ENCODE measurements around the gene FREY1. TPM values are rescaled to one million over a fixed set of nuclear protein-coding genes. Genes with fewer than 3 reads are reported as not detected.

The FREY1 gene
- total and polyA plus RNA-seq, 2 of the 13 experiments (the other 11 are each of a cell fraction or from before 2014, with no cell fraction given), result 0.44 to 0.73 TPM

DNA sequence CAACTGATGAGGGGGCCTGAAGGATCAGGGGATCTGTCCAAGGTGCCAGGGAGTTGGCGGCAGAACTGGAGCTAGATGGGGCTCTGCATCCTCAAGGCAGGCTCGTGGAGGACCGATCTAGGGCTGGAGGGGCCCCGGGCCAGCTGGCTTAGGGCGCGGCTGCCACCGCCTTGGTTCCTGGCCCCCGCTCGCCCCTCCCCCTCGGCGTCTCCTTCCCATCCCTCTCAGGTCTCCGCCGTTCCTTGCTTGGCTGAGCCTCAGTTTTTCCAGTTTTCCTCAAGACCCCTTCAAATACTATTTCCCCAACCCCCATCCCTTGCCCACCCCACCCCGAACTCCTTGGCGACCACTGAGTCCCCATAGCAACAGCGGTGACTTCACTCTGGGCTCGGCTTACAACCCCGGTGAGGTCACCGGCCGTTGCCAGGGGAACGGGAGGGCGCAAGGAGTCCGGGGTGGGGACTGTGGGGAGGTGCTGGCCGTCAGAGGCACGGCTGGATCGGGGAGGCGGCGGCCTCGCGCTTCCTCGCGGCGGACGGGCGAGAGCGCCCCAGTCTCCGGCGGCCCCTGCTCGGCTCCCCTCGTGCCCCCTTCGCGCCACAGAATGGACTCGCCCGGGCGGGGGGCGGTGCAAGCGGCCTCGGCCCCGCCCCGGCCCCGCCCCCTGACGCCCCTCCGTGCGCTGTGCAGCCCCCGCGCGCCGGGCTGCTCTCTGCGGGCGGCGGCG, 7.5 kb downstream of the FREY1 start (continued):
- TF ChIP-seq, protein P1, sequence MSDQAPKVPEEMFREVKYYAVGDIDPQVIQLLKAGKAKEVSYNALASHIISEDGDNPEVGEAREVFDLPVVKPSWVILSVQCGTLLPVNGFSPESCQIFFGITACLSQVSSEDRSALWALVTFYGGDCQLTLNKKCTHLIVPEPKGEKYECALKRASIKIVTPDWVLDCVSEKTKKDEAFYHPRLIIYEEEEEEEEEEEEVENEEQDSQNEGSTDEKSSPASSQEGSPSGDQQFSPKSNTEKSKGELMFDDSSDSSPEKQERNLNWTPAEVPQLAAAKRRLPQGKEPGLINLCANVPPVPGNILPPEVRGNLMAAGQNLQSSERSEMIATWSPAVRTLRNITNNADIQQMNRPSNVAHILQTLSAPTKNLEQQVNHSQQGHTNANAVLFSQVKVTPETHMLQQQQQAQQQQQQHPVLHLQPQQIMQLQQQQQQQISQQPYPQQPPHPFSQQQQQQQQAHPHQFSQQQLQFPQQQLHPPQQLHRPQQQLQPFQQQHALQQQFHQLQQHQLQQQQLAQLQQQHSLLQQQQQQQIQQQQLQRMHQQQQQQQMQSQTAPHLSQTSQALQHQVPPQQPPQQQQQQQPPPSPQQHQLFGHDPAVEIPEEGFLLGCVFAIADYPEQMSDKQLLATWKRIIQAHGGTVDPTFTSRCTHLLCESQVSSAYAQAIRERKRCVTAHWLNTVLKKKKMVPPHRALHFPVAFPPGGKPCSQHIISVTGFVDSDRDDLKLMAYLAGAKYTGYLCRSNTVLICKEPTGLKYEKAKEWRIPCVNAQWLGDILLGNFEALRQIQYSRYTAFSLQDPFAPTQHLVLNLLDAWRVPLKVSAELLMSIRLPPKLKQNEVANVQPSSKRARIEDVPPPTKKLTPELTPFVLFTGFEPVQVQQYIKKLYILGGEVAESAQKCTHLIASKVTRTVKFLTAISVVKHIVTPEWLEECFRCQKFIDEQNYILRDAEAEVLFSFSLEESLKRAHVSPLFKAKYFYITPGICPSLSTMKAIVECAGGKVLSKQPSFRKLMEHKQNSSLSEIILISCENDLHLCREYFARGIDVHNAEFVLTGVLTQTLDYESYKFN (CRISPR knock-in tag; conservative IDR thresholded peaks at IDR 0.05), result no peak
- TF ChIP-seq SAFB2 (CRISPR knock-in tag; IDR thresholded peaks at IDR 0.05; ENCODE audit: borderline replicate concordance, low read depth), result 0 out of 2 replicates have a peak, but pooled peaks have one; percentile 39
- TF ChIP-seq JUN (CRISPR knock-in tag; IDR thresholded peaks at IDR 0.05), result 0 out of 2 replicates have a peak, but pooled peaks have one; percentile 21
- TF ChIP-seq MTA1 (CRISPR knock-in tag; IDR thresholded peaks at IDR 0.05; ENCODE audit: borderline replicate concordance), result no peak
- TF ChIP-seq BHLHE40 (IDR thresholded peaks at IDR 0.05; ENCODE audit: low read length), result peak; percentile 88
- no peak for TF ChIP-seq ZNF431 (CRISPR knock-in tag; IDR thresholded peaks at IDR 0.05; ENCODE audit: borderline replicate concordance, low read depth)
- no peak for TF ChIP-seq ZNF138 (CRISPR knock-in tag; IDR thresholded peaks at IDR 0.05; ENCODE audit: low read depth)
- no peak for TF ChIP-seq ZNF747 (CRISPR knock-in tag; IDR thresholded peaks at IDR 0.05; ENCODE audit: borderline replicate concordance)
- TF ChIP-seq, protein P2, sequence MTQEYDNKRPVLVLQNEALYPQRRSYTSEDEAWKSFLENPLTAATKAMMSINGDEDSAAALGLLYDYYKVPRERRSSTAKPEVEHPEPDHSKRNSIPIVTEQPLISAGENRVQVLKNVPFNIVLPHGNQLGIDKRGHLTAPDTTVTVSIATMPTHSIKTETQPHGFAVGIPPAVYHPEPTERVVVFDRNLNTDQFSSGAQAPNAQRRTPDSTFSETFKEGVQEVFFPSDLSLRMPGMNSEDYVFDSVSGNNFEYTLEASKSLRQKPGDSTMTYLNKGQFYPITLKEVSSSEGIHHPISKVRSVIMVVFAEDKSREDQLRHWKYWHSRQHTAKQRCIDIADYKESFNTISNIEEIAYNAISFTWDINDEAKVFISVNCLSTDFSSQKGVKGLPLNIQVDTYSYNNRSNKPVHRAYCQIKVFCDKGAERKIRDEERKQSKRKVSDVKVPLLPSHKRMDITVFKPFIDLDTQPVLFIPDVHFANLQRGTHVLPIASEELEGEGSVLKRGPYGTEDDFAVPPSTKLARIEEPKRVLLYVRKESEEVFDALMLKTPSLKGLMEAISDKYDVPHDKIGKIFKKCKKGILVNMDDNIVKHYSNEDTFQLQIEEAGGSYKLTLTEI (CRISPR knock-in tag; conservative IDR thresholded peaks at IDR 0.05), result no peak
- no peak for TF ChIP-seq ZFAT (CRISPR knock-in tag; conservative IDR thresholded peaks at IDR 0.05)
- TF ChIP-seq MAZ (IDR thresholded peaks at IDR 0.05; ENCODE audit: borderline replicate concordance, low read depth, low read length), result no peak
- TF ChIP-seq MAZ (CRISPR knock-in tag; IDR thresholded peaks at IDR 0.05; ENCODE audit: low read depth), result 0 out of 2 replicates have a peak, but pooled peaks have one; percentile 8
- TF ChIP-seq ZMYM3 (CRISPR knock-in tag; IDR thresholded peaks at IDR 0.05), result no peak
- 0 out of 2 replicates have a peak, but pooled peaks have one; percentile 34 for TF ChIP-seq MEIS2 (CRISPR knock-in tag; IDR thresholded peaks at IDR 0.05)
- TF ChIP-seq ZNF24 (IDR thresholded peaks at IDR 0.05), result no peak
- TF ChIP-seq RBM22 (optimal IDR thresholded peaks at IDR 0.05; ENCODE audit: low read length), result peak; percentile 94
- no peak for TF ChIP-seq ELF1 (CRISPR knock-in tag; IDR thresholded peaks at IDR 0.05)
- TF ChIP-seq SKI (IDR thresholded peaks at IDR 0.05; ENCODE audit: partially characterized antibody), result no peak
- no peak for TF ChIP-seq ZNF605 (CRISPR knock-in tag; IDR thresholded peaks at IDR 0.05)
- no peak for TF ChIP-seq ZNF749 (CRISPR knock-in tag; IDR thresholded peaks at IDR 0.05; ENCODE audit: borderline replicate concordance)
- TF ChIP-seq MTF2 (CRISPR knock-in tag; IDR thresholded peaks at IDR 0.05; ENCODE audit: borderline replicate concordance), result no peak
- TF ChIP-seq CENPX (CRISPR knock-in tag; IDR thresholded peaks at IDR 0.05), result no peak
- TF ChIP-seq, protein P3, sequence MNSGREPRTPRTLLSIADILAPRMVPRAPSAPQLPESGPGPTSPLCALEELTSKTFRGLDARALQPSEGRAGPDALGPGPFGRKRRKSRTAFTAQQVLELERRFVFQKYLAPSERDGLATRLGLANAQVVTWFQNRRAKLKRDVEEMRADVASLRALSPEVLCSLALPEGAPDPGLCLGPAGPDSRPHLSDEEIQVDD (CRISPR knock-in tag; IDR thresholded peaks at IDR 0.05; ENCODE audit: borderline replicate concordance), result no peak
- no peak for TF ChIP-seq GATAD2A (CRISPR knock-in tag; IDR thresholded peaks at IDR 0.05)
- no peak for TF ChIP-seq SETDB1 (CRISPR knock-in tag; IDR thresholded peaks at IDR 0.05; ENCODE audit: borderline replicate concordance)
